Measurements from ENCODE around the gene ATP10B. TPM values are rescaled to one million over a fixed set of nuclear protein-coding genes. Genes with fewer than 3 reads are reported as not detected.

Gene ATP10B
- total RNA-seq, 1 donor = under 0.01 TPM

GRCh38 chr5:160534125-160534524 lies 317.9 kb downstream of the ATP10B start:
- H3K4me1 ChIP-seq (ENCODE audit: insufficient read depth, low read length) = no peaks in the 10 kb centered on the region
- H3K9me3 ChIP-seq (ENCODE audit: low read depth, low read length) = no peaks in the 10 kb centered on the region
- H3K27me3 ChIP-seq (ENCODE audit: insufficient read depth, low read length) = no peaks in the 10 kb centered on the region
- no peak overlapping the region for H3K4me3 ChIP-seq (ENCODE audit: low read length)

GRCh38 chr5:160525471-160526261 lies 326.3 kb downstream of the ATP10B start:
- H3K27me3 ChIP-seq (ENCODE audit: insufficient read depth, low read length) = no peaks in the 10 kb centered on the region
- no peak overlapping the region for H3K4me3 ChIP-seq (ENCODE audit: low read length)
- no peaks in the 10 kb centered on the region for H3K4me1 ChIP-seq (ENCODE audit: insufficient read depth, low read length)
- no peaks in the 10 kb centered on the region for H3K9me3 ChIP-seq (ENCODE audit: low read depth, low read length)

GRCh38 chr5:160524827-160525226 lies 327.2 kb downstream of the ATP10B start:
- Histone ChIP-seq H3K4me3 (ENCODE audit: low read length) (no peak overlapping the region), H3K4me1 (ENCODE audit: insufficient read depth, low read length) (no peaks in the 10 kb centered on the region), H3K9me3 (ENCODE audit: low read depth, low read length) (no peaks in the 10 kb centered on the region), H3K27me3 (ENCODE audit: insufficient read depth, low read length) (no peaks in the 10 kb centered on the region)

- Histone ChIP-seq H3K4me1 (ENCODE audit: insufficient read depth, low read length) (no peaks in the 10 kb centered on the region), H3K27me3 (ENCODE audit: insufficient read depth, low read length) (no peaks in the 10 kb centered on the region), H3K9me3 (ENCODE audit: low read depth, low read length) (no peaks in the 10 kb centered on the region), H3K4me3 (ENCODE audit: low read length) (no peak overlapping the region)
Observed at GRCh38 chr5:160523502-160524163, 328.4 kb downstream of the ATP10B start.

GRCh38 chr5:160521392-160521663 lies 330.7 kb downstream of the ATP10B start:
- Histone ChIP-seq H3K9me3 (ENCODE audit: low read depth, low read length) (no peaks in the 10 kb centered on the region), H3K4me3 (ENCODE audit: low read length) (no peak overlapping the region), H3K27me3 (ENCODE audit: insufficient read depth, low read length) (no peaks in the 10 kb centered on the region), H3K4me1 (ENCODE audit: insufficient read depth, low read length) (no peaks in the 10 kb centered on the region)

- no peaks in the 10 kb centered on the region for H3K27me3 ChIP-seq (ENCODE audit: insufficient read depth, low read length)
- no peak overlapping the region for H3K4me3 ChIP-seq (ENCODE audit: low read length)
- no peaks in the 10 kb centered on the region for H3K4me1 ChIP-seq (ENCODE audit: insufficient read depth, low read length)
- H3K9me3 ChIP-seq (ENCODE audit: low read depth, low read length) = no peaks in the 10 kb centered on the region
Observed at GRCh38 chr5:160520609-160521391, 331.2 kb downstream of the ATP10B start.

GRCh38 chr5:160516696-160517530 lies 335.1 kb downstream of the ATP10B start:
- no peaks in the 10 kb centered on the region for H3K9me3 ChIP-seq (ENCODE audit: low read depth, low read length)
- H3K4me3 ChIP-seq (ENCODE audit: low read length) = no peak overlapping the region
- H3K4me1 ChIP-seq (ENCODE audit: insufficient read depth, low read length) = no peaks in the 10 kb centered on the region
- no peaks in the 10 kb centered on the region for H3K27me3 ChIP-seq (ENCODE audit: insufficient read depth, low read length)

GRCh38 chr5:160514866-160515265 lies 337.1 kb downstream of the ATP10B start:
- Histone ChIP-seq H3K27me3 (ENCODE audit: insufficient read depth, low read length) (no peaks in the 10 kb centered on the region), H3K4me3 (ENCODE audit: low read length) (no peak overlapping the region), H3K9me3 (ENCODE audit: low read depth, low read length) (no peaks in the 10 kb centered on the region), H3K4me1 (ENCODE audit: insufficient read depth, low read length) (no peaks in the 10 kb centered on the region)

GRCh38 chr5:160514191-160514590 lies 337.8 kb downstream of the ATP10B start:
- no peak overlapping the region for H3K4me3 ChIP-seq (ENCODE audit: low read length)

GRCh38 chr5:160513485-160513884 lies 338.5 kb downstream of the ATP10B start:
- H3K9me3 ChIP-seq (ENCODE audit: low read depth, low read length) = no peaks in the 10 kb centered on the region
- peaks cover 5% of the 10 kb centered on the region for H3K4me1 ChIP-seq (ENCODE audit: insufficient read depth, low read length)

More at GRCh38 chr5:160514191-160514590, 337.8 kb downstream of the ATP10B start:
- H3K27me3 ChIP-seq (ENCODE audit: insufficient read depth, low read length) = no peaks in the 10 kb centered on the region
- H3K9me3 ChIP-seq (ENCODE audit: low read depth, low read length) = no peaks in the 10 kb centered on the region
- H3K4me1 ChIP-seq (ENCODE audit: insufficient read depth, low read length) = no peaks in the 10 kb centered on the region

More at GRCh38 chr5:160513485-160513884, 338.5 kb downstream of the ATP10B start:
- Histone ChIP-seq H3K27me3 (ENCODE audit: insufficient read depth, low read length) (no peaks in the 10 kb centered on the region), H3K4me3 (ENCODE audit: low read length) (no peak overlapping the region)
